ENCODE measurements around the gene HOMER2. TPM values are rescaled to one million over a fixed set of nuclear protein-coding genes. Genes with fewer than 3 reads are reported as not detected.

Gene HOMER2
- total and polyA plus RNA-seq, 9 of the 15 experiments (the other 6 are each of a cell fraction or from before 2014, with no cell fraction given), result 0.13 to 0.47 (median 0.29) TPM; not detected in 1

- TF ChIP-seq ZNF407 (IDR thresholded peaks at IDR 0.05; ENCODE audit: low read depth) (no peak), STAT6 (CRISPR knock-in tag; IDR thresholded peaks at IDR 0.05) (no peak), RBM22 (IDR thresholded peaks at IDR 0.05; ENCODE audit: low read depth, low read length, poor library complexity, severe bottlenecking) (no peak), POLR2B (IDR thresholded peaks at IDR 0.05; ENCODE audit: low read depth, partially characterized antibody) (no peak), ZNF561 (CRISPR knock-in tag; conservative IDR thresholded peaks at IDR 0.05) (0 out of 2 replicates have a peak, but pooled peaks have one; percentile 71), GTF2A2 (tag; IDR thresholded peaks at IDR 0.05) (no peak), MNT (conservative IDR thresholded peaks at IDR 0.05) (no peak), ZNF830 (CRISPR knock-in tag; IDR thresholded peaks at IDR 0.05) (no peak), FOXA1 (IDR thresholded peaks at IDR 0.05; ENCODE audit: borderline replicate concordance) (no peak), MYNN (IDR thresholded peaks at IDR 0.05) (no peak), MYNN (CRISPR knock-in tag; IDR thresholded peaks at IDR 0.05) (no peak), ZNF740 (CRISPR knock-in tag; IDR thresholded peaks at IDR 0.05) (no peak), ZNF740 (tag; IDR thresholded peaks at IDR 0.05) (no peak), GABPA (tag; conservative IDR thresholded peaks at IDR 0.05; ENCODE audit: low read depth) (no peak), CAMTA2 (CRISPR knock-in tag; conservative IDR thresholded peaks at IDR 0.05) (no peak)
Measured at GRCh38 chr15:82909080-82909815, 43.3 kb downstream of the HOMER2 start (continued).

Measured in K562 (cell line).